Amniotic stem cell (primary cell): ENCODE results near the gene TRIM68.

Source experiments
- DNase-seq: peaks from one replicate; lab custom pipeline; 2025; lab: John Stamatoyannopoulos, UW

Gene TRIM68

GRCh38 chr11:4606231-4607015 is 1.6 kb downstream of the TRIM68 start:
- no peak for DNase-seq

- no peak for DNase-seq
Observed at GRCh38 chr11:4605057-4605456, 3.0 kb downstream of the TRIM68 start.

- DNase-seq = no peak
Observed at GRCh38 chr11:4593739-4594138, 14.3 kb downstream of the TRIM68 start, which contains the start of gene OR52I1. TSS of gene OR52I1 (plus strand) at chr11:4594039. CDS start at chr11:4594039, 0 bp downstream.

GRCh38 chr11:4589017-4589416 is 19.0 kb downstream of the TRIM68 start:
- no peak for DNase-seq

- DNase-seq = no peak
Observed at GRCh38 chr11:4581443-4581842, 26.6 kb downstream of the TRIM68 start, which contains the start of gene OR52I2. TSS of gene OR52I2 (plus strand) at chr11:4581743.

GRCh38 chr11:4580124-4580523 is 27.9 kb downstream of the TRIM68 start:
- no peak for DNase-seq

- DNase-seq = no peak
Observed at GRCh38 chr11:4578624-4579023, 29.4 kb downstream of the TRIM68 start.

- no peak for DNase-seq
Observed at GRCh38 chr11:4577761-4578160, 30.3 kb downstream of the TRIM68 start.

- no peak for DNase-seq
Observed at GRCh38 chr11:4576880-4577279, 31.2 kb downstream of the TRIM68 start.

GRCh38 chr11:4569075-4569474 is 39.0 kb downstream of the TRIM68 start:
- no peak for DNase-seq

- DNase-seq = no peak
Observed at GRCh38 chr11:4565371-4565770, 42.7 kb downstream of the TRIM68 start.

GRCh38 chr11:4560467-4560866 is 47.6 kb downstream of the TRIM68 start:
- no peak for DNase-seq

GRCh38 chr11:4559527-4560440 is 48.2 kb downstream of the TRIM68 start:
- DNase-seq = no peak

GRCh38 chr11:4551346-4551979 is 56.6 kb downstream of the TRIM68 start:
- DNase-seq = no peak
